Kidney (tissue), 22 donors: ENCODE results near the gene KCNT2. TPM values are rescaled to one million over a fixed set of nuclear protein-coding genes. Genes with fewer than 3 reads are reported as not detected.

Source experiments
- DNase-seq, 5 donors: peaks; one replicate each; pipeline ENCODE4 v3.0.0-alpha.2; 2013 to 2020
- FAIRE-seq: peaks from 2 replicates; lab custom pipeline; 2012; peaks lifted over from hg19 to GRCh38; lab: Jason Lieb, UNC
- H3K27ac ChIP-seq, 2 donors: one replicate each; pipeline ENCODE4 v1.7.0; 2013; ENCODE audit warnings: low read depth in 2 of 2, low read length in 2 of 2, inconsistent platforms in 1 of 2
- H3K27me3 ChIP-seq: one replicate; pipeline ENCODE4 v1.7.1; 2013; ENCODE audit warnings: low read length, inconsistent platforms; ENCODE audit not compliant: control insufficient read depth, insufficient read depth
- H3K36me3 ChIP-seq, 3 donors: one replicate each; pipeline versions ENCODE4 v1.7.0 to v1.7.1; 2013; ENCODE audit warnings: low read length in 3 of 3, control low read depth in 1 of 3, inconsistent platforms in 1 of 3; ENCODE audit not compliant: insufficient read depth in 3 of 3, control insufficient read depth in 2 of 3
- H3K4me1 ChIP-seq, 3 donors: one replicate each; pipeline versions ENCODE4 v1.7.0 to v1.7.1; 2013; ENCODE audit warnings: low read length in 3 of 3, inconsistent platforms in 1 of 3, low read depth in 1 of 3; ENCODE audit not compliant: control insufficient read depth in 2 of 3, insufficient read depth in 2 of 3
- H3K4me3 ChIP-seq, 3 donors: one replicate each; pipeline versions ENCODE4 v1.7.0 to v1.8.1; 2013; ENCODE audit warnings: low read length in 3 of 3, control low read depth in 1 of 3, inconsistent platforms in 1 of 3
- H3K9ac ChIP-seq, 3 donors: one replicate each; pipeline versions ENCODE4 v1.7.0 to v1.7.1; 2013; ENCODE audit warnings: low read length in 3 of 3, control low read depth in 1 of 3, inconsistent platforms in 1 of 3
- H3K9me3 ChIP-seq, 3 donors: one replicate each; pipeline versions ENCODE4 v1.7.0 to v1.7.1; 2013; ENCODE audit warnings: low read length in 3 of 3, control low read depth in 1 of 3, inconsistent platforms in 1 of 3; ENCODE audit not compliant: control insufficient read depth in 2 of 3, insufficient read depth in 1 of 3
- CTCF ChIP-seq: IDR thresholded peaks from 3 replicates; pipeline ENCODE4 v1.5.1; 2012; ENCODE audit warnings: mild to moderate bottlenecking, moderate library complexity, borderline replicate concordance; ENCODE audit not compliant: insufficient read depth; ENCODE audit errors: extremely low read depth
- intact Hi-C: fragments of 100-400 bp; cut with DNase I; formaldehyde crosslinking; loops from one replicate; pipeline ENCODE4 v1.11.1; 2022
- long read RNA-seq, 10 donors: library from polyadenylated mRNA in 1 of 10; unstranded in 1 of 10; transcript quantifications; one replicate each; pipeline ENCODE4 v2.0.0 and lab custom pipeline, GENCODE V29; 2021 to 2026
- polyA plus RNA-seq: library from polyadenylated mRNA; stranded (reverse); fragments of 350-450 nt; fragmentation: Illumina TruSeq; extraction: RNeasy Lipid Tissue Mini Kit (QIAGEN cat#74804); gene quantifications from one replicate; pipeline ENCODE4 v1.2.3, GENCODE V29; 2014; ENCODE audit warnings: low read depth, low replicate concordance; ENCODE audit not compliant: insufficient read depth
- total RNA-seq: library from RNA; stranded (reverse); fragmentation: NEBNext Ultra II Directional; extraction: Animal tissue kit (Norgen Biotek cat#: 25700); gene quantifications from one replicate; pipeline ENCODE4 v1.2.1, GENCODE V29; 2021
- donor health status: control.
- donor health status: control.
- donor health status: control.
- donor health status: control.
- donor health status: control.
- donor health status: DM: yes; HTN: yes; CAD: no.
- donor health status: Normal renal cell carcinoma (clear cell type).

The KCNT2 gene
- total RNA-seq: 6.3 TPM
- polyA plus RNA-seq: 0.39 TPM
- long read RNA-seq, donor 1: 0 reads
- long read RNA-seq, donor 2: 0 reads
- long read RNA-seq, donor 3: 0 reads
- long read RNA-seq, donor 4: 0 reads
- long read RNA-seq, donor 5: 0 reads
- long read RNA-seq, donor 6: 0 reads
- long read RNA-seq, donor 7, partial matches to known transcripts: 0 of 3 reads
- long read RNA-seq, donor 7, other reads (novel, unspliced or antisense): 3 of 3 reads
- long read RNA-seq, donor 8: 0 reads
- long read RNA-seq, donor 9: 0 reads
- long read RNA-seq, donor 10: 0 reads

- DNase-seq: peak; percentile 85 to 97 (median 95)
- Histone ChIP-seq H3K4me1 (peaks cover 0 to 3% (median 0%) of the 10 kb centered on the region in 3 donors), H3K36me3 (no peaks in the 10 kb centered on the region), H3K4me3 (peak within 1 kb of the TSS; percentile 49 to 94 (median 64)), H3K9me3 (no peaks in the 10 kb centered on the region), H3K27me3 (no peaks in the 10 kb centered on the region), H3K9ac (peak within 1 kb of the TSS in 2 of 3 donors; percentile 44 to 89), H3K27ac (peak within 1 kb of the TSS; percentile 10 to 59)
- FAIRE-seq: no peak
- intact Hi-C loops: no loop called here
- TF ChIP-seq CTCF: no peak
Observed at GRCh38 chr1:196608390-196609369, at the start of gene KCNT2. Gene KCNT2 (minus strand): TSS chr1:196608440. CDS start chr1:196608309, 131 bp downstream.

GRCh38 chr1:196655494-196655893 is 47.3 kb upstream of the KCNT2 start:
- Histone ChIP-seq H3K9ac (no peak overlapping the region), H3K4me1 (no peaks in the 10 kb centered on the region), H3K36me3 (no peaks in the 10 kb centered on the region), H3K4me3 (no peak overlapping the region), H3K9me3 (no peaks in the 10 kb centered on the region), H3K27me3 (no peaks in the 10 kb centered on the region), H3K27ac (no peak overlapping the region)
- TF ChIP-seq CTCF: no peak
- FAIRE-seq (no peak), DNase-seq (no peak)
- intact Hi-C loops: no loop called here

- H3K4me1 ChIP-seq: no peaks in the 10 kb centered on the region
- no peak for DNase-seq
- no peak overlapping the region for H3K9ac ChIP-seq
- no peaks in the 10 kb centered on the region for H3K27me3 ChIP-seq
- no peak for FAIRE-seq
- H3K4me3 ChIP-seq: no peak overlapping the region
- no peak for TF ChIP-seq CTCF
- intact Hi-C loops: no loop called here
- no peaks in the 10 kb centered on the region for H3K36me3 ChIP-seq
- H3K27ac ChIP-seq: no peak overlapping the region
- no peaks in the 10 kb centered on the region for H3K9me3 ChIP-seq
Observed at GRCh38 chr1:196655071-196655470, 46.8 kb upstream of the KCNT2 start.
